ENCODE data around the gene IFT57.
A peak's percentile ranks its signal among the peaks of the same experiment; 100 is the strongest.
"Not testable (repeated sequence)": the region's sequence is repeated elsewhere in the genome, so short reads cannot be mapped to it uniquely, and the experiment has no call there.

The IFT57 gene

DNA sequence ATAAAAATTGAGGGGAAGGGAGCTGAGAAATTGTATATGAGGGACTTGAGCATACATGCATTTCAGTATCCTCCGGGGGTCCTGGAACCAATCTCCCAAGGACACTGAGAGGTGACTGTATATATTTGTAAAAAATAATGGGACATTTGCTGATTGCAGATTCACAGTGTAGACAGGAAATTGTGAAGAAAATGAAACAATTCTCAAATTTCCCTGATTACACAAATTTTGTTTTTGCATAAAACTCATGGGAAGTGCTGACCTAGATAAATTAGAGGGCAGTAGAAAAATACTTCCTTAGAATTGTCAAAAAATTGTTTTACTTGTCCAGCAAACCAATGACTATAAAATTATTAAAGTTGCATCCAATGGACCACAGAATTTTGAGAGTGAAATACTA is 64.0 kb downstream of the IFT57 start:
- peak; percentile 92 for DNase-seq

GRCh38 chr3:108157273-108157672 is 65.0 kb downstream of the IFT57 start:
- DNase-seq: peak; percentile 25

DNA sequence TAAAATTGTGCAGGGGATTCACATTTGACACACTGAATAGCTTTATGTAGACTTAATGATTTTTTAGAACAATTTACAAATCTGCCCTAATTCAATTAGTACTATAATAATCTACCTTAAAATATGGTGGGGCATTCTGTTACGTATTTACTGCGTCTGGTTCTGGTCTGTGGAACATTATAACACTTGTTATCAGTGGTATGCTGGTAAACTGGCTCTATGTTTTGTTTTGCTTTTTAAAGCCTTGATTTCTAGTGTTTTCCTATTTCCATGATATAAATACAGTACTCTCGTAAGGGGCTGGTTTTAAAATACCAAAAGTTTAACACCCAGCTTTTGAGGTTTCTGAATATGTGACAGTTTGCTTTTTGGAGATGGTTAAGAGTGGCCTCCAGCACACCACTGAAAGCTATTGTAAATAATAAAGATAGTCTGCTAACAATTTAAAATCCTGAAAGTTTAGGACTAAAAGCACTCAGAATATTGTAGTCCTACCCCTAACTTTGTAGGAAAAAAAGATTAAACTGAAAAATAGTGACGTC is 65.8 kb downstream of the IFT57 start:
- DNase-seq: no peak

DNA sequence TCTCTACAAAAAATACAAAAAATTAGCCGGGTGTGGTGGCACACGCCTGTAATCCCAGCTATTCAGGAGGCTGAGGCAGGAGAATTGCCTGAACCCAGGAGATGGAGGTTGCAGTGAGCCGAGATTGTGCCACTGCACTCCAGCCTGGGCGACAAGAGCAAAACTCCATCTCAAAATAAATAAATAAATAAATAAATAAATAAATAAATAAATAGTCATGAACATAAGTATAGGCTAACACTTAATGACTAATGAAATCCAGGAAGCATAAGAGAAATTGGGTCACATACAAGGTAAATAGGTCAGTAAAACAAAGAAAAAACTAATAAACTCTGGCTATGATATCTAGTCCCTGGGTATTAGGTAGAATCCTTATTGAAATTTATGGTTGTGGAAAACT is 66.6 kb downstream of the IFT57 start:
- not testable (repeated sequence) for DNase-seq

DNA sequence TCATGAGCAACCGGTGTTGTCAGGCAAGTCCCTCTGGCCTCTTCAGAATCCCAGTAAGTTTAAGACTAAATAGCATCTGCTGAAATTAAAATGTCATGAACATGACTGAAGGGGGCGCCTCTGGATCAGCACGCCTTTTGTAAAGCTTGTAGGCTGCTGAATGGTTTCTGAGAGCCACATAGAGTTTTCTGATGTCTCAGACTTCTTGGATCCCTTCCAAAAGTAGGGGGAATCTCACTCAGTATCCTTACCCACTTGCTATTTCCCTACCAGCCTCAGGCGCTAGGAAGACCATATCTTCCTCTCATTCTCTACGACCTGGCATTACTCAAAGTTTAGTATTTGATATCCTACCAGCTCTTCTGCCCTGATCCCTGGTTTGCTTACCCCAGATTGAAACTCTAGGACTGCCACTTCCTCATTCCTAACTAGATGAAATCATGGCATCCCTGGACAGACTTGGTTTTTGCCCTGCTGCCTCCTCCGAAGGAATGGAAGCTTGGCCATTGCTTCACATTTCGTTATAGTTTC is 68.7 kb downstream of the IFT57 start:
- peak; percentile 53 for DNase-seq

- DNase-seq: peak; percentile 61
Measured at GRCh38 chr3:108152274-108152673, 70.0 kb downstream of the IFT57 start.

DNA sequence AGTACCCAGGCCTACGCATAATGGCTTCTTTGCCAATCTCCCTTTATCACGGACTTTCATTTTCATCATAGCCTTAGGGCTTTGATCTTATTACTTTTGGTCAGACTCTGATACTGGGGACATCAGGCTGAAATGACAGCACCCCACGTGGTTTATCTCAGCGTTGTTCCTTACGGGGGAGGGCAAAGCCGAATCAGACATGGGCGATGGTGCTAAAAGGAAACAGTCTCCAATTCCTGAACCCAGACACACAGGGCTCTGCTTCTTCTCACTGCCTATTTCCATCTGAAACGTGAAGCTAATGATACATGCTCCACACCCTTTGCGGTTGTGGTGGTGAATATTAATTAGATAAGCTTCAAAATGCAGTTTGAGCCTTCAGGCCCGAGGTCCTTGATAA is 72.0 kb downstream of the IFT57 start:
- no peak for DNase-seq

GRCh38 chr3:108146139-108146538 is 76.1 kb downstream of the IFT57 start:
- no peak for DNase-seq

GRCh38 chr3:108145578-108145977 is 76.6 kb downstream of the IFT57 start:
- DNase-seq: no peak

DNA sequence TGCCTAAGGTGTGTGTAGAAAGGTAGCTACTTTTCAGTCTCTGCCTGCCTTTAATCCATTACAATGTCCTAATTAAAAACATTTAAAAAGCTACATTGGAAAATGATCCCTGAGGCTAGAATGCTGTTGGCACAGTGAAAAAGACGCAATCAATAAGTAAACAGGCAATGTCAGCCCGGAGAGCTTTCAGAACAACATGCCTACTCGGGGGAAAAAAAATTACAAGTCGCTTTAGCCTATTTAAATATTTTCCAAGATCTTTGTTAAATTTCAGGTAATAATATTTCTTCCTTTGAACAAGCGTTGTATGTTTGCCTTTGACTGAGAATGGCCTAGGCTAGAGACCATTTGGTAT is 84.8 kb downstream of the IFT57 start:
- DNase-seq: no peak

GRCh38 chr3:108136561-108137459 is 85.4 kb downstream of the IFT57 start:
- no peak for DNase-seq

DNA sequence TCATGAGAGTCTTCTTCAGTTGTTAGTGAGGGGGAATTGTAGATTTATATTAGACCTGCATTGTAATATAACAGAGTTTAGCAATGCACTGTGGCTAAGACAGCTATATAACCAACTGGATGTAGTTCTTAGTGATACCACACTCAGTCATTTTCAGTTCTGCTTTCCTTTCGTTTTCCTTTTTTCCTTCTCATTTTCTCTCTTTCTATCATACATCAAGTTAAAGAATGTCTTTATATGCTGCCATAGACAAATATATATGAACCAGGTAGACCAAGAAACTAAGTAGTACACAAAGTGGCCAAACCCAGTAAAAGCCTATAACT is 87.7 kb downstream of the IFT57 start:
- peak; percentile 60 for DNase-seq

DNA sequence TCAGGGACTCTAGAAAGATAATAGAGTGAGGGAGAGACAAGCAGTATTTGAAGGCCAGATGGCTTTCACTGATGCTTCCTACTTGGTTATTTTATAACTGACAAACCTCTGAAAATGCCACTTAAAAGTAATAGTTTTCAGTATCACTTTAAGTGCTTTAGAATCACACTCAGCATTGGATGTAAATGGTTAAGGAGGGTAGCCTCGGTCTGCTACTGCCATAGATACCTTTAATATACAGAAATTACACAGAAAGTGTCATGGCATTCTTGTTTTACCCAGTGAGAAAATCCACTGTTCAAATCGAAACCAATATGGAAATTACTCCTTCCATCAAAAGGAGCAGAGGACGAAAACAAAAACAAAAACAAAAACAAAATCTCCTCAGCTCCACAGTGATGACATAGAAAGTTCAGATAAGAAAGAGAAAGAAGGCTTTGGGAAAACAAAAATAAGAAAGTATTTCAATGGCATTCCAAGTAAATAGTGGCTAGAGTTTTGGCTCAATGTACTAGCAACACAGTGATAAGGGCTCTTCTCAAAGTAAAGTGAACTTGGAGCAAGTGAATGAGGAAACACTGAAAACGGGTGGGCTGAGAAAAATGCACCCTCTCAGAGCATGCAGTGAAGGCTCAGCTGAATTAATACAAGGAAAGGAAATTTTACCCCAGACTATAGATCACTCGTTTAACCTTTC is 88.2 kb downstream of the IFT57 start:
- DNase-seq: no peak

DNA sequence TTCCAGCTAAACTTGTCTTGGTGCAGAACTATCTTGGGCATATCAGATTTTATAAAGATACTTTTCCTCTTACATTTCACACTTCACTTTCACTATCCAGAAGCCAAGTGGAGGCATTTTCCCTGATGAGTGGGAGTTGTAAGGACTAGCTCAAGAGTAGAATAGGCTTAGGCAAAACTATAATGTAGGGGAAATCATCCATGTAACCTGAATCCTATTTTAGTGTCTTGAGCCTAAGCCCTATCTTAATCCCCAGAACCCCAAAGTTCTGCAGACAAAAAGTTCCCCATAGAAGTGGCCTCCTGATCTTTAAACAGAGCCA is 89.2 kb downstream of the IFT57 start:
- DNase-seq: peak; percentile 35

GRCh38 chr3:108131475-108132134 is 90.6 kb downstream of the IFT57 start:
- peak; percentile 80 for DNase-seq

DNA sequence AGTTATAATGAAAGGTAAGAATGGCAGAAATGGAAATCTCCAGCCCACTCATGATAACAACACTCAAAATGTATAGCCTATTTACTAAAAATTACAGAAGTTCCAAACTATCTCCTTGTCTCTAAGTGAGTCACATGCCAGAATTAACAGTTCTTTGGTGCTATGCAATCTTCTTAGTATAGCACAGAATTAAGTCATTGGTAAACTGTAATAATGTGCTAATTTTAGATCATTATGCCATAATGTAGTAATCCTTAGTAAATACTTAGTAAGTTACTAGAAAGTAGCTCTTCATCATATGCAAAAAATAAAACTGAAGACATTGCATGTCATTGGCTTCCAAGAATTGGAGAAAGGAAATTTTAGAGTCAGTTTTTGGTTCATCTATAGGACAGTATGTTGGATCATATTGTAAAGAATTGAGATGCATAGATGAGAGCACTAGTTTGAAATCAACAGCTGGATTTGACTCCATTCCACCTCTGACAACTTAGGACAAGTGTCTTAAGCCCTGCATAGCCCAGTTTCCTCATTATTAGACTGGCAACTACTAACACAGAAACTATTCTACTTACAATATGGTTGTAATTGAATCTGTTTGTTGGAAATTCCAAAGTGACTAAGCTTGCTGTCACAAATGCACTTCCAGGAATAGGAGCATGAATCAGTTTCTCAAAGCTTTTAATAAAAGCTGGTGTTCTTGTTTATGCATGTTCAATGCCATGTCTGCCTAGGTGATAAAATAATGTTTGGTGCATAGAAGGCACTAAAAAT is 91.3 kb downstream of the IFT57 start:
- peak; percentile 96 for DNase-seq

GRCh38 chr3:108130236-108130635 is 92.0 kb downstream of the IFT57 start:
- no peak for DNase-seq

- no peak for DNase-seq
Measured at GRCh38 chr3:108127301-108127988, 94.8 kb downstream of the IFT57 start.

GRCh38 chr3:108126348-108126747 is 95.9 kb downstream of the IFT57 start:
- no peak for DNase-seq

DNA sequence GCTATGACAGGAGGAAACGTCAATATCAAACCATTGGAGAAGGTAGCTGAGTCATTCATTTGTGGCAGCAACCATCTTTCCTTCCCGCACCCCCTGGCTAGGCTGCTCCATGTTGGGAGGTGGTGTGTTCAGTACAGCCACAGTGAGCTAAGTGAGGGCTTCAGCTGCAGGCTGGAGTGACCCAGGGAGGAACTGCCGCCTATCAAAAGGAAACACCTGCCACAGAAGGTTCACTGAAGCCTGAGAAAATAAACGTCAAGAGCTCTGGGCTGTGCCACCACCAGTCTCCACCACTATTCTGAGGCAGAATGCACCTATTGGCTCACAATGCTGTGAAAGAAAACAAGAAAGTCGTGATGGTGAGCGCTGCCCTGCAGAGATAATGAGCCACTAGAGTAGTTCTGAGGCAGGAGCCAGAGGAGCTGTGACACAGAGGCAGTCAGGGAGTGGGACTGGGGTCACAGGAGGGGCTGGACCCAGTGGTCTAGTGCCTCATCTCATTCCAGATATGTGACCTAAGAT is 96.6 kb downstream of the IFT57 start:
- no peak for DNase-seq

DNA sequence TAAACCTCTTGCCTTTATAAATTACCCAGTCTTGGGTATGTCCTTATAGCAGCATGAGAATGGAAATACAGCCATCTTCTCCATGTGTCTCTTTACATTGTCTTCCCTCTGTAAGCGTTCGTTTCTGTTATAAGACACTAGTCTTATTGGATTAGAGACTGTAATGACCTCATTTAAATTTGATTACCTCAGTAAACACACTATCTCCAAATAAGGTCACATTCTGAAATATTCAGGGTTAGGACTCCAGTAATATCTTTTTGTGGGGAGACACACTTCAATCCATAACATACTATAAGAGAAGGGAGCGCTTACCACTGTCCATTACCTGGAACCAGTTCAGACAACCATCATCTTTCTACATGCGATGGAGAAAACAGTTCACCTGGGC is 97.1 kb downstream of the IFT57 start:
- no peak for DNase-seq

Measured in inflammatory macrophage treated with lipopolysaccharide for 4 hours (primary cell).